ENCODE measurements around the gene BRSK1. TPM values are rescaled to one million over a fixed set of nuclear protein-coding genes. Genes with fewer than 3 reads are reported as not detected.

Gene BRSK1
- polyA plus RNA-seq, 1 donor from 2014 or later = 213 TPM

- Histone ChIP-seq H3K4me3 (ENCODE audit: low read length) (no peak overlapping the region), H2AFZ (ENCODE audit: low read depth, low read length) (no peak overlapping the region), H3K27me3 (ENCODE audit: insufficient read depth, low read depth, low read length) (peaks cover 45% of the 10 kb centered on the region), H3K9me3 (ENCODE audit: low read length) (no peaks in the 10 kb centered on the region), H3K4me2 (ENCODE audit: low read length) (no peak overlapping the region), H3F3A (ENCODE audit: insufficient read depth, low read length, poor library complexity, severe bottlenecking) (no peaks in the 10 kb centered on the region), H3K79me2 (replicated peaks; ENCODE audit: insufficient read depth, low read length) (no peaks in the 10 kb centered on the region), H3K36me3 (ENCODE audit: insufficient read depth, low read length) (no peaks in the 10 kb centered on the region), H3K9me2 (ENCODE audit: insufficient read depth, low read length) (no peaks in the 10 kb centered on the region), H4K20me1 (ENCODE audit: insufficient read depth) (no peaks in the 10 kb centered on the region), H3K27ac (ENCODE audit: low read length) (no peak overlapping the region), H3K9ac (ENCODE audit: low read length) (no peak overlapping the region)
- TF ChIP-seq EZH2 (IDR thresholded peaks at IDR 0.05; ENCODE audit: borderline replicate concordance, insufficient read depth, low read length, poor library complexity, severe bottlenecking) = no peak
- TF ChIP-seq MXI1 (conservative IDR thresholded peaks at IDR 0.05; ENCODE audit: poor library complexity, severe bottlenecking) = no peak
- TF ChIP-seq, protein P1, sequence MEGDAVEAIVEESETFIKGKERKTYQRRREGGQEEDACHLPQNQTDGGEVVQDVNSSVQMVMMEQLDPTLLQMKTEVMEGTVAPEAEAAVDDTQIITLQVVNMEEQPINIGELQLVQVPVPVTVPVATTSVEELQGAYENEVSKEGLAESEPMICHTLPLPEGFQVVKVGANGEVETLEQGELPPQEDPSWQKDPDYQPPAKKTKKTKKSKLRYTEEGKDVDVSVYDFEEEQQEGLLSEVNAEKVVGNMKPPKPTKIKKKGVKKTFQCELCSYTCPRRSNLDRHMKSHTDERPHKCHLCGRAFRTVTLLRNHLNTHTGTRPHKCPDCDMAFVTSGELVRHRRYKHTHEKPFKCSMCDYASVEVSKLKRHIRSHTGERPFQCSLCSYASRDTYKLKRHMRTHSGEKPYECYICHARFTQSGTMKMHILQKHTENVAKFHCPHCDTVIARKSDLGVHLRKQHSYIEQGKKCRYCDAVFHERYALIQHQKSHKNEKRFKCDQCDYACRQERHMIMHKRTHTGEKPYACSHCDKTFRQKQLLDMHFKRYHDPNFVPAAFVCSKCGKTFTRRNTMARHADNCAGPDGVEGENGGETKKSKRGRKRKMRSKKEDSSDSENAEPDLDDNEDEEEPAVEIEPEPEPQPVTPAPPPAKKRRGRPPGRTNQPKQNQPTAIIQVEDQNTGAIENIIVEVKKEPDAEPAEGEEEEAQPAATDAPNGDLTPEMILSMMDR (IDR thresholded peaks at IDR 0.05; ENCODE audit: poor library complexity, severe bottlenecking) = no peak
- no peak for TF ChIP-seq RAD21 (conservative IDR thresholded peaks at IDR 0.05)
- TF ChIP-seq EP300 (conservative IDR thresholded peaks at IDR 0.05; ENCODE audit: poor library complexity, severe bottlenecking) = no peak
- TF ChIP-seq SMC3 (conservative IDR thresholded peaks at IDR 0.05; ENCODE audit: poor library complexity) = no peak
- no peak for TF ChIP-seq TAF1 (IDR thresholded peaks at IDR 0.05; ENCODE audit: low read depth)
- TF ChIP-seq, protein P2, sequence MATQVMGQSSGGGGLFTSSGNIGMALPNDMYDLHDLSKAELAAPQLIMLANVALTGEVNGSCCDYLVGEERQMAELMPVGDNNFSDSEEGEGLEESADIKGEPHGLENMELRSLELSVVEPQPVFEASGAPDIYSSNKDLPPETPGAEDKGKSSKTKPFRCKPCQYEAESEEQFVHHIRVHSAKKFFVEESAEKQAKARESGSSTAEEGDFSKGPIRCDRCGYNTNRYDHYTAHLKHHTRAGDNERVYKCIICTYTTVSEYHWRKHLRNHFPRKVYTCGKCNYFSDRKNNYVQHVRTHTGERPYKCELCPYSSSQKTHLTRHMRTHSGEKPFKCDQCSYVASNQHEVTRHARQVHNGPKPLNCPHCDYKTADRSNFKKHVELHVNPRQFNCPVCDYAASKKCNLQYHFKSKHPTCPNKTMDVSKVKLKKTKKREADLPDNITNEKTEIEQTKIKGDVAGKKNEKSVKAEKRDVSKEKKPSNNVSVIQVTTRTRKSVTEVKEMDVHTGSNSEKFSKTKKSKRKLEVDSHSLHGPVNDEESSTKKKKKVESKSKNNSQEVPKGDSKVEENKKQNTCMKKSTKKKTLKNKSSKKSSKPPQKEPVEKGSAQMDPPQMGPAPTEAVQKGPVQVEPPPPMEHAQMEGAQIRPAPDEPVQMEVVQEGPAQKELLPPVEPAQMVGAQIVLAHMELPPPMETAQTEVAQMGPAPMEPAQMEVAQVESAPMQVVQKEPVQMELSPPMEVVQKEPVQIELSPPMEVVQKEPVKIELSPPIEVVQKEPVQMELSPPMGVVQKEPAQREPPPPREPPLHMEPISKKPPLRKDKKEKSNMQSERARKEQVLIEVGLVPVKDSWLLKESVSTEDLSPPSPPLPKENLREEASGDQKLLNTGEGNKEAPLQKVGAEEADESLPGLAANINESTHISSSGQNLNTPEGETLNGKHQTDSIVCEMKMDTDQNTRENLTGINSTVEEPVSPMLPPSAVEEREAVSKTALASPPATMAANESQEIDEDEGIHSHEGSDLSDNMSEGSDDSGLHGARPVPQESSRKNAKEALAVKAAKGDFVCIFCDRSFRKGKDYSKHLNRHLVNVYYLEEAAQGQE (IDR thresholded peaks at IDR 0.05; ENCODE audit: borderline replicate concordance) = no peak
- TF ChIP-seq POLR2AphosphoS5 (IDR thresholded peaks at IDR 0.05) = no peak
Observed at GRCh38 chr19:55350620-55351315, 67.0 kb downstream of the BRSK1 start.

- Histone ChIP-seq H4K20me1 (ENCODE audit: insufficient read depth) (no peaks in the 10 kb centered on the region), H3K27me3 (ENCODE audit: insufficient read depth, low read depth, low read length) (peaks cover 54% of the 10 kb centered on the region), H3K36me3 (ENCODE audit: insufficient read depth, low read length) (no peaks in the 10 kb centered on the region), H3K27ac (ENCODE audit: low read length) (no peak overlapping the region), H3K9me2 (ENCODE audit: insufficient read depth, low read length) (no peaks in the 10 kb centered on the region), H3K4me2 (ENCODE audit: low read length) (no peak overlapping the region), H3F3A (ENCODE audit: insufficient read depth, low read length, poor library complexity, severe bottlenecking) (no peaks in the 10 kb centered on the region), H3K9ac (ENCODE audit: low read length) (no peak overlapping the region), H2AFZ (ENCODE audit: low read depth, low read length) (no peak overlapping the region), H3K4me3 (ENCODE audit: low read length) (no peak overlapping the region), H3K9me3 (ENCODE audit: low read length) (no peaks in the 10 kb centered on the region), H3K79me2 (replicated peaks; ENCODE audit: insufficient read depth, low read length) (no peaks in the 10 kb centered on the region)
- TF ChIP-seq TAF1 (IDR thresholded peaks at IDR 0.05; ENCODE audit: low read depth) (no peak), RAD21 (conservative IDR thresholded peaks at IDR 0.05) (no peak), MXI1 (conservative IDR thresholded peaks at IDR 0.05; ENCODE audit: poor library complexity, severe bottlenecking) (no peak), POLR2AphosphoS5 (IDR thresholded peaks at IDR 0.05) (no peak)
Observed at GRCh38 chr19:55352040-55352439, 68.2 kb downstream of the BRSK1 start.

Data from neural cell (in vitro differentiated cells).